Left colon (tissue), 2 donors: Measurements from ENCODE around the gene VEGFB. TPM values are rescaled to one million over a fixed set of nuclear protein-coding genes. Genes with fewer than 3 reads are reported as not detected.

Experiments used
- ATAC-seq: fragments of 200-7000 bp; cut with Tn5 transposase; one replicate; pipeline ENCODE4 v1.9.1; 2020; ENCODE audit warnings: mild to moderate bottlenecking, moderate library complexity
- DNase-seq, 2 donors: peaks; one replicate each; pipeline ENCODE4 v3.0.0-alpha.2; 2020
- intact Hi-C, 2 donors: fragments of 100-400 bp; cut with DNase I in 1 of 2; cut with micrococcal nuclease in 1 of 2; formaldehyde crosslinking; loops; one replicate each; pipeline versions ENCODE4 v1.11.2 to v1.14.0; 2022; cut with DNase I, micrococcal nuclease
- total RNA-seq, 2 donors: library from RNA; stranded (reverse); fragmentation: NEBNext Ultra II Directional; extraction: Animal tissue kit (Norgen Biotek cat#: 25700); gene quantifications; one replicate each; pipeline ENCODE4 v1.2.1, GENCODE V29; 2021
- donor health status: DM: no; HTN: no; CAD: no.
- donor health status: DM: yes; HTN: yes; CAD: no.

Gene VEGFB
- total RNA-seq, 2 donors from 2014 or later, result 40.8 to 68.8 TPM

- DNase-seq, result peak; percentile 89 to 91
- peak; percentile 81 for ATAC-seq
- intact Hi-C loops, result no loop called here
Measured at GRCh38 chr11:64252003-64252872, 17.9 kb downstream of the VEGFB start.

DNA sequence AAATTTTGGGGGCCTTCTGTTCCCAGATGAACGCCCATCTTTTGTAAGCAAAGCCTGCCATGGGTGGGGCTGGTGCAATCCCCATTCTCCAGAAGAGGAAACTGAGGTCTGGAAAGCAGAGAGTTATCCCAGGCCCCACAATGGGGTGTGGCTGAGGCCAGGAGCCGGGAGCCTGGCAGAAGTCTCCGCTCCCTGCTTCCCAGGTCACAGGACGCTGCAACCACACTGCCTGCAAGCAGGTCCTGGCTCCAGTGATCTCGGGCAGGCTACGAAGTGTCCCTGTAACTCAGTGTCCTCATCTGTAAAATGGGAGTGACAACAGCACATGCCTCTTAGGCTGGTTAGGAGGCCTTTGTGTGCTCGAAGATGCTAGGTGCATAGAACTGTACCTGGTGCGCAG lies 18.7 kb downstream of the VEGFB start:
- no peak for DNase-seq
- intact Hi-C loops, result no loop called here
- no peak for ATAC-seq

GRCh38 chr11:64253481-64253880 lies 19.1 kb downstream of the VEGFB start:
- ATAC-seq (no peak), DNase-seq (no peak)
- intact Hi-C loops, result no loop called here

DNA sequence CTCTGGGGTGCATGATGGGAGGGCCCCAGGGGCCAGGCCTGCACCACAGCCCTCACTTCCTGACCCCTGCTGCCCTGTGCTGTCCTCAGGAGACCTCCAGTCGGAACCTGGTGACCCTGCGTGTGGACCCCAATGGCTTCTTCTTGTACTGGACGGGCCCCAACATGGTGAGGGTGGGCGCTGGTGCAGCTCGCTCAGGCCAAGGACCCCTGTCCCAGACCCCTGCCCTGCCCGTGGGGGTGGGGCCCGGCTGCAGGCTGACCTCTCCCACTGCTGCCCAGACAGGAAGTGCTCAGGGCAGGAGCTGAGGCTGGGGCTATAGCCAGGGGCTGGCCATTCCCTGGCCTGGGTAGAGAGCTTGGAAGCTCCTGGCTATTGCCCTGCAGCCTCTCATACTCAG lies 19.9 kb downstream of the VEGFB start:
- intact Hi-C loops, result no loop called here
- ATAC-seq (no peak), DNase-seq (no peak)

- ATAC-seq (no peak), DNase-seq (no peak)
- intact Hi-C loops, result no loop called here
Measured at GRCh38 chr11:64255135-64256128, 21.0 kb downstream of the VEGFB start.

DNA sequence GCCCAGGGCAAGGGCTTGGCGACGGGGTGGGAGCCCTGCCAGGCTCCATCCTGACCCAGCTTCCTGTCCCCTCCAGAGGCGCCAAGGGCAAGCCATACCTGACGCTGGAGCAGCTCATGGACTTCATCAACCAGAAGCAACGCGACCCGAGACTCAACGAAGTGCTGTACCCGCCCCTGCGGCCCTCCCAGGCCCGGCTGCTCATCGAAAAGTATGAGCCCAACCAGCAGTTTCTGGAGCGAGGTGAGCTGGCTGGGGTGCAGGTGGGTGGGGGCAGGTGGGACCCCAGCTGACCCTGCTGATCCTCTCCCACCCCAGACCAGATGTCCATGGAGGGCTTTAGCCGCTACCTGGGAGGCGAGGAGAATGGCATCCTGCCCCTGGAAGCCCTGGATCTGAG lies 21.9 kb downstream of the VEGFB start:
- DNase-seq (no peak), ATAC-seq (no peak)
- intact Hi-C loops, result no loop called here

GRCh38 chr11:64258356-64258755 lies 24.0 kb downstream of the VEGFB start:
- DNase-seq (no peak), ATAC-seq (no peak)
- intact Hi-C loops, result no loop called here

GRCh38 chr11:64258946-64259532 lies 24.7 kb downstream of the VEGFB start:
- no peak for ATAC-seq
- intact Hi-C loops, result no loop called here

GRCh38 chr11:64259533-64260067 lies 25.2 kb downstream of the VEGFB start:
- ATAC-seq (no peak), DNase-seq (no peak)
- intact Hi-C loops, result no loop called here

More at GRCh38 chr11:64258946-64259532, 24.7 kb downstream of the VEGFB start:
- DNase-seq, result no peak

DNA sequence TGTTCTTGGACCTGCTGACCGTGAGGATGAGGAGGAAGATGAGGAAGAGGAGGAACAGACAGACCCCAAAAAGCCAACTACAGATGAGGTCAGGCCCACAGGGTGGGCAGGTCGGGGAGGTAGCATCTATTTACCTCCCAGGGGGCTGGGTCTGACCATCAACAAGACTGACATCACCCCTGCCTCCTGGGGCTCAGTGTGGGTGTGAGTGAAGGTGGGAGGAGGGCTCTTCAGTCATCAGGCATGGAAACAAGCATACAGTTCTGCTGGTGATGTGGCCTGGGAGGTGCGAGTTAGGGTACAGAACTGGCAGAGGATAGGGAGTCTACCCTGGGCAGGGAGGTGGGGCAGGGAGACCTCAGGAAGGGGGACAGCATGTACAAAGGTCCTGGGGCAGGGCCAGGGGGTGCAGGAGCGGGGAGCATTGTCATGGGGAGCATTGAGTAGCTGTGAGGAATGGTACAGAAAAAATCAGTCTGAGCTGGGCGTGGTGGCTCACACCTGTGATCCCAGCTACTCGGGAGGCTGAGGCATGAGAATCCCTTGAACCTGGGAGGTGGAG lies 25.8 kb downstream of the VEGFB start:
- no peak for ATAC-seq
- DNase-seq, result no peak
- intact Hi-C loops, result no loop called here

DNA sequence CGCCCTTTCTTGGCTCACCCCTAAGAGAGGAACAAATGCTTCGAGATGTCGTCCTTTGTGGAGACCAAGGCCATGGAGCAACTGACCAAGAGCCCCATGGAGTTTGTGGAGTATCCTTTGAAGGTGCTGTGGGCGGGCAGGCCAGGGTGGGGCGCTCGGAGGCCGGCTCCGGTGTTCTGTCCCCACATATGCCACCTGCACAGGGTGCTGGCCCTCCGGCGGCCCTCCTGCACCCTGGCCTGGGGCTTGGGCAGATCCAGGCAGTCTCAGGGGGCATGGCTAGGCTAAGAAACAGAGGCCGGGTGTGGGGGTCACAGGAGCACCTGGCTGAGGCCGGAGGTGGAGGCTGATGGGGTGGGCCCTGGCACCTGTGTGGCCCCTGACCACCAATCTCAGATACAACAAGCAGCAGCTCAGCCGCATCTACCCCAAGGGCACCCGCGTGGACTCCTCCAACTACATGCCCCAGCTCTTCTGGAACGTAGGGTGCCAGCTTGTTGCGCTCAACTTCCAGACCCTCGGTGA lies 27.2 kb downstream of the VEGFB start:
- DNase-seq (no peak), ATAC-seq (no peak)
- intact Hi-C loops, result no loop called here

- no peak for ATAC-seq
- intact Hi-C loops, result no loop called here
- no peak for DNase-seq
Measured at GRCh38 chr11:64262271-64263002, 28.1 kb downstream of the VEGFB start.

GRCh38 chr11:64263021-64263946 lies 28.9 kb downstream of the VEGFB start:
- no peak for DNase-seq
- intact Hi-C loops, result no loop called here
- no peak for ATAC-seq

DNA sequence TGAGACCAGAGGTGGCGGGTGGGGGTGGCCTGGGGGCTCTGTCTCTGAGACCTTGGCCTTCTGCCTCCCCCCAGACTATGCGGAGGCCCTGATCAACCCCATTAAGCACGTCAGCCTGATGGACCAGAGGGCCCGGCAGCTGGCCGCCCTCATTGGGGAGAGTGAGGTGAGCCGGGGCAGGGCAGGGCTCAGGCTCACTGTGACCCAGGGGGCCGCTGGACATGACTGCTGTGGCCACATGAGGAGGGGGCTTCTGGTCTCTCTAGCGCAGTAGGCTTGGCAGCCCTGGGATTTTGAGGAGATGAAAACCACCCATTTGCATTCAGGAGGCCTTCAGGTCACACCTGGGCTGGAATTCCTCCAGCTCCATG lies 29.5 kb downstream of the VEGFB start:
- intact Hi-C loops, result no loop called here
- no peak for DNase-seq
- no peak for ATAC-seq

GRCh38 chr11:64264371-64264852 lies 30.0 kb downstream of the VEGFB start:
- intact Hi-C loops, result no loop called here
- DNase-seq (no peak), ATAC-seq (no peak)

- intact Hi-C loops, result no loop called here
- no peak for ATAC-seq
- no peak for DNase-seq
Measured at GRCh38 chr11:64265176-64266160, 31.1 kb downstream of the VEGFB start.
